Osteocyte (in vitro differentiated cells): ENCODE measurements around the gene PRKAB1. TPM values are rescaled to one million over a fixed set of nuclear protein-coding genes. Genes with fewer than 3 reads are reported as not detected.
"Not testable (repeated sequence)": the region's sequence is repeated elsewhere in the genome, so short reads cannot be mapped to it uniquely, and the experiment has no call there.

Experiments
- DNase-seq: peaks from one replicate; pipeline ENCODE4 v3.0.0; 2021; ENCODE audit warnings: mixed read lengths; ENCODE audit not compliant: unreplicated experiment; ENCODE audit errors: extremely low spot score
- H3K27ac Mint-ChIP-seq: one replicate; pipeline ENCODE4 v1.8.0; 2021; ENCODE audit warnings: mild to moderate bottlenecking, mixed read lengths; ENCODE audit not compliant: unreplicated experiment
- H3K27me3 Mint-ChIP-seq: one replicate; pipeline ENCODE4 v1.8.0; 2021; ENCODE audit warnings: mixed read lengths; ENCODE audit not compliant: unreplicated experiment
- H3K36me3 Mint-ChIP-seq: one replicate; pipeline ENCODE4 v1.8.0; 2021; ENCODE audit warnings: mixed read lengths; ENCODE audit not compliant: unreplicated experiment
- H3K4me1 Mint-ChIP-seq: one replicate; pipeline ENCODE4 v1.8.0; 2021; ENCODE audit warnings: mixed read lengths; ENCODE audit not compliant: unreplicated experiment
- H3K4me3 Mint-ChIP-seq: one replicate; pipeline ENCODE4 v1.8.0; 2021; ENCODE audit warnings: mild to moderate bottlenecking, moderate library complexity, mixed read lengths; ENCODE audit not compliant: unreplicated experiment
- H3K9me3 Mint-ChIP-seq: one replicate; pipeline ENCODE4 v1.8.0; 2021; ENCODE audit warnings: mixed read lengths; ENCODE audit not compliant: unreplicated experiment
- CTCF ChIP-seq: fragments of 200-600 bp; sonication (generic); IDR thresholded peaks from 2 replicates; pipeline ENCODE4 v1.5.0; 2021; ENCODE audit warnings: antibody characterized with exemption, mild to moderate bottlenecking, moderate library complexity
- total RNA-seq: library from RNA; stranded (reverse); gene quantifications from 2 replicates; pipeline ENCODE4 v1.2.1, GENCODE V29; 2021

PRKAB1 gene
- total RNA-seq, 1 donor from 2014 or later: 25.3 TPM

GRCh38 chr12:119700078-119700477 lies 32.1 kb downstream of the PRKAB1 start:
- H3K36me3 Mint-ChIP-seq: peaks cover under 1% of the 10 kb centered on the region

GRCh38 chr12:119704065-119704747 lies 36.3 kb downstream of the PRKAB1 start:
- no peak for TF ChIP-seq CTCF
- Mint-ChIP-seq H3K27me3 (no peaks in the 10 kb centered on the region), H3K27ac (no peak overlapping the region), H3K4me3 (no peak overlapping the region), H3K4me1 (no peaks in the 10 kb centered on the region), H3K9me3 (no peaks in the 10 kb centered on the region), H3K36me3 (peaks cover 8% of the 10 kb centered on the region)
- DNase-seq: no peak

More at GRCh38 chr12:119700078-119700477, 32.1 kb downstream of the PRKAB1 start:
- H3K4me3 Mint-ChIP-seq: no peak overlapping the region
- no peak overlapping the region for H3K27ac Mint-ChIP-seq
- H3K9me3 Mint-ChIP-seq: no peaks in the 10 kb centered on the region
- TF ChIP-seq CTCF: no peak
- no peaks in the 10 kb centered on the region for H3K27me3 Mint-ChIP-seq
- no peaks in the 10 kb centered on the region for H3K4me1 Mint-ChIP-seq
- DNase-seq: no peak

- Mint-ChIP-seq H3K27me3 (no peaks in the 10 kb centered on the region), H3K4me1 (no peaks in the 10 kb centered on the region), H3K36me3 (peaks cover 9% of the 10 kb centered on the region), H3K9me3 (no peaks in the 10 kb centered on the region), H3K27ac (no peak overlapping the region), H3K4me3 (no peak overlapping the region)
- no peak for TF ChIP-seq CTCF
- no peak for DNase-seq
These were observed 37.2 kb downstream of the PRKAB1 start for GRCh38 chr12:119705182-119705581.

GRCh38 chr12:119706427-119706826 lies 38.5 kb downstream of the PRKAB1 start:
- not testable (repeated sequence) for H3K4me1 Mint-ChIP-seq, DNase-seq, H3K9me3 Mint-ChIP-seq, H3K27me3 Mint-ChIP-seq, H3K27ac Mint-ChIP-seq, H3K4me3 Mint-ChIP-seq
- peaks cover 15% of the 10 kb centered on the region for H3K36me3 Mint-ChIP-seq

GRCh38 chr12:119710374-119710964 lies 42.5 kb downstream of the PRKAB1 start:
- Mint-ChIP-seq H3K9me3 (no peaks in the 10 kb centered on the region), H3K4me1 (peaks cover 3% of the 10 kb centered on the region), H3K4me3 (no peak overlapping the region), H3K36me3 (peaks cover 26% of the 10 kb centered on the region), H3K27ac (no peak overlapping the region), H3K27me3 (no peaks in the 10 kb centered on the region)
- no peak for DNase-seq
- no peak for TF ChIP-seq CTCF
